Suprapubic skin (tissue), 4 donors: ENCODE data around the gene SYNE1. TPM values are rescaled to one million over a fixed set of nuclear protein-coding genes. Genes with fewer than 3 reads are reported as not detected.

ENCODE experiments used
- DNase-seq, 2 donors: peaks; one replicate each; pipeline ENCODE4 v3.0.0-alpha.2; 2019; ENCODE audit warnings: low spot score in 2 of 2
- H3K27ac ChIP-seq: fragments of 200-600 bp; sonication (generic); one replicate; pipeline ENCODE4 v1.5.1; 2019
- H3K27me3 ChIP-seq: fragments of 200-600 bp; sonication (generic); one replicate; pipeline ENCODE4 v1.5.1; 2019
- H3K36me3 ChIP-seq: fragments of 200-600 bp; sonication (generic); one replicate; pipeline ENCODE4 v1.5.1; 2019
- H3K4me1 ChIP-seq: fragments of 200-600 bp; sonication (generic); one replicate; pipeline ENCODE4 v1.5.1; 2019
- H3K4me3 ChIP-seq: fragments of 200-600 bp; sonication (generic); one replicate; pipeline ENCODE4 v1.5.1; 2019; ENCODE audit warnings: mild to moderate bottlenecking
- H3K9me3 ChIP-seq: fragments of 200-600 bp; sonication (generic); one replicate; pipeline ENCODE4 v1.5.1; 2019
- CTCF ChIP-seq, 2 donors: fragments of 200-600 bp in 1 of 2; fragments of 450-650 bp in 1 of 2; sonication (generic) in 1 of 2; IDR thresholded peaks; one replicate each; pipeline ENCODE4 v1.5.1; 2016 to 2019; ENCODE audit warnings: antibody characterized with exemption in 2 of 2, mild to moderate bottlenecking in 1 of 2, moderate library complexity in 1 of 2
- EP300 ChIP-seq: sonication (generic); formaldehyde crosslinking; IDR thresholded peaks from one replicate; pipeline ENCODE4 v1.6.1; 2017; ENCODE audit warnings: antibody characterized with exemption
- POLR2A ChIP-seq, 2 donors: fragments of 450-650 bp; IDR thresholded peaks; one replicate each; pipeline ENCODE4 v1.6.1; 2017; ENCODE audit warnings: antibody characterized with exemption in 2 of 2, mild to moderate bottlenecking in 2 of 2, moderate library complexity in 2 of 2
- POLR2AphosphoS5 ChIP-seq, 3 donors: sonication (generic); formaldehyde crosslinking; IDR thresholded peaks; one replicate each; pipeline ENCODE4 v1.6.1; 2017; ENCODE audit warnings: antibody characterized with exemption in 3 of 3
- WGBS: methylation state at CpG from one replicate; pipeline ENCODE4 v1.1.5; 2018; 5-methylcytosine and 5-hydroxymethylcytosine counted together
- total RNA-seq, 4 donors: library from RNA; depleted of rRNA; stranded (reverse); fragments of >200 nt; gene quantifications; one replicate each; pipeline ENCODE4 v1.1.0, GENCODE V29; 2016

SYNE1 gene
- total RNA-seq, 4 donors from 2014 or later, result 105 to 184 (median 132) TPM

DNA sequence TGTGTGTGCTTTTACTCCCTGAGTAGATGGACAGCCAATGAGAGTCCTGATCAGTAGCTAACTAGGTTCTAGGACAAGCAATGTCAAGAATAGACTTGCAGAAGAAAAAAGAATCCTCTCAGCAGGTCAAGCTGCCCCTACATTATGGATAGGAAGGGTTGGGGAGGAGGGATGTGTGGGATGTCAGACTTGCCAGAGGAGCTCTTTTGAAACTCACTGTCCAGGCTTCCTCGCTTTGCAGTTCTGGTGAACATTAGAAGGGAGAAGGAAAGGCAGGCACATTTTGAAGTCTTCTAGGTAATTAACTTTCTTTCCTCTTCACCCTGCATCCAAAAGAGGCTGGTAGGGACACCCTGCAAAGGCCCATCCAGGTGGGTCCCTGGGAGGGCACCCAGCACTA is 48.7 kb downstream of the SYNE1 start:
- Histone ChIP-seq H3K9me3 (no peaks in the 10 kb centered on the region), H3K27ac (no peak overlapping the region), H3K27me3 (no peaks in the 10 kb centered on the region), H3K36me3 (no peaks in the 10 kb centered on the region), H3K4me3 (no peak overlapping the region), H3K4me1 (no peaks in the 10 kb centered on the region)
- no peak for DNase-seq
- TF ChIP-seq EP300, result no peak
- no peak for TF ChIP-seq POLR2AphosphoS5 (IDR thresholded peaks at IDR 0.05)
- TF ChIP-seq POLR2A (IDR thresholded peaks at IDR 0.05), result no peak
- no peak for TF ChIP-seq CTCF (IDR thresholded peaks at IDR 0.05)
- WGBS, result 75% methylated on average over 1 of the region's 1 CpG

DNA sequence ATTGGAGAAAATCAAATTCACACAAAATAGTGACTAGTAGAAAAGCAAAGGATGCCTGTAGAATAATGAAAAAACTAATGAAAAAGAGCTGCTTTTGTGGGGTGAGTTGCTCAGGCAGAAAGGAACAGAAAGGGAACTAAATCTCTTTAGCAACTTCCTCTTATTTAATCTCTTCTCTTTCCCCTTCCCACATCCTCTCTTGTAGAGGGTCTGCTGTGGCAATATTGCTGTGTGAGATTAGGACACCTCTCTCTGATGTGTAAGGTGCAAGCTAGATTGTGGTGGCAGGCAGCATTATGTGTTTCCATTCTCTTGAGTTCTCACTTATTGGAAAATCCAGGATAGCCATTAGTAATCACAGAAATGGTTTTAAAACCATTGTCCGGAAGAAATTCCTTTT is 49.7 kb downstream of the SYNE1 start:
- WGBS, result 84% methylated on average over 1 of the region's 1 CpG
- no peak overlapping the region for H3K4me3 ChIP-seq

GRCh38 chr6:152585236-152585635 is 51.9 kb downstream of the SYNE1 start:
- WGBS, result 65% methylated on average over 3 of the region's 3 CpGs
- Histone ChIP-seq H3K36me3 (no peaks in the 10 kb centered on the region), H3K4me1 (no peaks in the 10 kb centered on the region), H3K27ac (no peak overlapping the region), H3K4me3 (no peak overlapping the region), H3K9me3 (no peaks in the 10 kb centered on the region), H3K27me3 (no peaks in the 10 kb centered on the region)
- no peak for TF ChIP-seq POLR2AphosphoS5 (IDR thresholded peaks at IDR 0.05)
- no peak for TF ChIP-seq CTCF (IDR thresholded peaks at IDR 0.05)
- TF ChIP-seq EP300, result no peak
- TF ChIP-seq POLR2A (IDR thresholded peaks at IDR 0.05), result no peak
- no peak for DNase-seq

More for the DNA sequence above, 49.7 kb downstream of the SYNE1 start:
- TF ChIP-seq CTCF (IDR thresholded peaks at IDR 0.05) (no peak), EP300 (no peak), POLR2AphosphoS5 (IDR thresholded peaks at IDR 0.05) (no peak), POLR2A (IDR thresholded peaks at IDR 0.05) (no peak)
- DNase-seq, result no peak
- Histone ChIP-seq H3K9me3 (no peaks in the 10 kb centered on the region), H3K4me1 (no peaks in the 10 kb centered on the region), H3K36me3 (no peaks in the 10 kb centered on the region), H3K27ac (no peak overlapping the region), H3K27me3 (no peaks in the 10 kb centered on the region)

- Histone ChIP-seq H3K36me3 (no peaks in the 10 kb centered on the region), H3K27me3 (no peaks in the 10 kb centered on the region), H3K9me3 (no peaks in the 10 kb centered on the region), H3K27ac (no peak overlapping the region), H3K4me3 (no peak overlapping the region), H3K4me1 (no peaks in the 10 kb centered on the region)
- TF ChIP-seq EP300, result no peak
- no peak for DNase-seq
- 58% methylated on average over 3 of the region's 3 CpGs for WGBS
Measured at GRCh38 chr6:152583888-152584287, 53.3 kb downstream of the SYNE1 start.

- DNase-seq, result no peak
- Histone ChIP-seq H3K4me3 (no peak overlapping the region), H3K27ac (peak overlapping the region; percentile 28), H3K36me3 (no peaks in the 10 kb centered on the region), H3K4me1 (peaks cover 42% of the 10 kb centered on the region), H3K9me3 (no peaks in the 10 kb centered on the region), H3K27me3 (no peaks in the 10 kb centered on the region)
- 71% methylated on average over 1 of the region's 1 CpG for WGBS
- no peak for TF ChIP-seq CTCF (IDR thresholded peaks at IDR 0.05)
- no peak for TF ChIP-seq POLR2AphosphoS5 (IDR thresholded peaks at IDR 0.05)
- no peak for TF ChIP-seq POLR2A (IDR thresholded peaks at IDR 0.05)
- TF ChIP-seq EP300, result no peak
Measured at GRCh38 chr6:152576525-152576924, 60.6 kb downstream of the SYNE1 start.

DNA sequence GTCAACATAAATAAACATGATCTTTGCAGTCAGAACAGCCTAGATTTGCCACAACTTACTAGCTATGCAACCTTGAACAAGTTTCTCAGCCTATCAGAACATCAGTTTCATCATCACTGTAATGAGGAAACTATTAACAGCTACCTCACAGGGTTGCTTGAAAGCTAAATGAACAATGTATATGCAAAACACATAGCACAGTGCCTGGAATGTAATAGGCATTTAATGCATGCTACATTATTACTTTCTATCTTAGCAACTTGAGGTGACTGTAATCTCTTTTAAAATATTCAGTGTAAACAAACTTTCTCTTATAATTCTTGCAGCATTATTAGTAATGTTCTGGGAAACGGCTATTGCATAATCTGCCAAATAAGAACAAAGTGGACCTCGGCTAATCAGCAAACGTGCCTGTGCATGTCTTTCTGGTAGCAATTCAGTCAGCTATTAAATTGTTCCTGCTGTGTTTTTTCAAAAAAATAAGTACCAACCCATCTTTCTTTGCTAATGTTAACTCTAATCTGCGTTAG is 61.5 kb downstream of the SYNE1 start:
- H3K27ac ChIP-seq, result peak overlapping the region; percentile 76
- no peak overlapping the region for H3K4me3 ChIP-seq
- TF ChIP-seq EP300 (no peak), POLR2AphosphoS5 (IDR thresholded peaks at IDR 0.05) (no peak), POLR2A (IDR thresholded peaks at IDR 0.05) (no peak), CTCF (IDR thresholded peaks at IDR 0.05) (no peak)
- DNase-seq, result no peak
- no peaks in the 10 kb centered on the region for H3K27me3 ChIP-seq
- H3K9me3 ChIP-seq, result no peaks in the 10 kb centered on the region
- peaks cover 42% of the 10 kb centered on the region for H3K4me1 ChIP-seq
- 20% methylated on average over 4 of the region's 4 CpGs for WGBS
- H3K36me3 ChIP-seq, result no peaks in the 10 kb centered on the region
